Dermis blood vessel endothelial cell (primary cell): ENCODE data around the gene LPCAT3. TPM values are rescaled to one million over a fixed set of nuclear protein-coding genes. Genes with fewer than 3 reads are reported as not detected.
A peak's percentile ranks its signal among the peaks of the same experiment; 100 is the strongest.

Experiments
- DNase-seq: peaks from one replicate; pipeline ENCODE4 v3.0.0; 2010
- total RNA-seq: library from RNA; depleted of rRNA; stranded (reverse); fragments of >200 nt; gene quantifications from 2 replicates; pipeline ENCODE4 v1.2.3, GENCODE V29; 2014

LPCAT3 gene
- total RNA-seq, 1 donor from 2014 or later, result 8.0 TPM

DNA sequence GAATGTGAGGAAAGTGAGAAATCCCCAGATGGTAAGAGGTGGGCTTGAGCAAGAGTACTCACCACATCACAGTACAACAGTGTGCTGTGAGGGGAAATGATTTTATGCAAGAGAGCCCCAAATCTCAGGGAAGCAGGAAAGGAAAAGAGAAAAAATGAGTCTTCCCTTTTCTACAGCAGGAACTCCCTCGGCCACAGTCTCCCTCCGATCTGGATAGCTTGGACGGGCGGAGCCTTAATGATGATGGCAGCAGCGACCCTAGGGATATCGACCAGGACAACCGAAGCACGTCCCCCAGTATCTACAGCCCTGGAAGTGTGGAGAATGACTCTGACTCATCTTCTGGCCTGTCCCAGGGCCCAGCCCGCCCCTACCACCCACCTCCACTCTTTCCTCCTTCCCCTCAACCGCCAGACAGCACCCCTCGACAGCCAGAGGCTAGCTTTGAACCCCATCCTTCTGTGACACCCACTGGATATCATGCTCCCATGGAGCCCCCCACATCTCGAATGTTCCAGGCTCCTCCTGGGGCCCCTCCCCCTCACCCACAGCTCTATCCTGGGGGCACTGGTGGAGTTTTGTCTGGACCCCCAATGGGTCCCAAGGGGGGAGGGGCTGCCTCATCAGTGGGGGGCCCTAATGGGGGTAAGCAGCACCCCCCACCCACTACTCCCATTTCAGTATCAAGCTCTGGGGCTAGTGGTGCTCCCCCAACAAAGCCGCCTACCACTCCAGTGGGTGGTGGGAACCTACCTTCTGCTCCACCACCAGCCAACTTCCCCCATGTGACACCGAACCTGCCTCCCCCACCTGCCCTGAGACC lies 82.7 kb downstream of the LPCAT3 start:
- no peak for DNase-seq

DNA sequence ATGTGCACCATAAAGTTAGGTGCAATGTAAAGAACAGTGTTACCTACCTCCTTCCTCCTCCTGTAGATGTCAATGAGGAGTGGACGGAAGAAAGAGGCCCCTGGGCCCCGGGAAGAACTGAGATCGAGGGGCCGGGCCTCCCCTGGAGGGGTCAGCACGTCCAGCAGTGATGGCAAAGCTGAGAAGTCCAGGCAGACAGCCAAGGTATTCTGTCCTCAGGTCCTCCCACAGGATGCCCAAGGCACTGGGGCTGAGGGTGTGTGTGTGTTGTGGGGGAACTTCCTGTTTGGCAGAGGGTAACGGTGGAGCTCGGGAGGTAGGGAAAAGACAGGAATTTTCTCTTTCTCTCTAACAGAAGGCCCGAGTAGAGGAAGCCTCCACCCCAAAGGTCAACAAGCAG lies 84.2 kb downstream of the LPCAT3 start:
- peak; percentile 76 for DNase-seq

DNA sequence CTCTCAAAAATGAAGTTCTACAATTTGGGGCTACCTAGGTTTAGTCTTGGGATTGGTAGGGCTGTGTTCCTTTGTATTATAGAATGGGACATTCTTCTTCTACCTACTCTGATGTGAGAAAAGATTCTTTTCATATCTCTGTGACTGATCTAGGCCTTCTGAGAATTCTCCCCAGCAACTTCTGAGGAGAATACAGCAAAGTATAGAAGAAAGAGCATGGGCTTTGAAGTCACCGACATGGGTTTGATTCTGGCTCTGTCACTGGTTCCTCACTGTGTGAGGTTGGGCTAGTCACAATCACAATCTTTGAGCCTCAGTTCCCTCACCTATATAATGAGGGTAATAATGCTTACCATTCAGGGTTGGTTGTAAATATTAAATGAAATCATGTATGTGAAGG lies 85.5 kb downstream of the LPCAT3 start:
- DNase-seq, result no peak

DNA sequence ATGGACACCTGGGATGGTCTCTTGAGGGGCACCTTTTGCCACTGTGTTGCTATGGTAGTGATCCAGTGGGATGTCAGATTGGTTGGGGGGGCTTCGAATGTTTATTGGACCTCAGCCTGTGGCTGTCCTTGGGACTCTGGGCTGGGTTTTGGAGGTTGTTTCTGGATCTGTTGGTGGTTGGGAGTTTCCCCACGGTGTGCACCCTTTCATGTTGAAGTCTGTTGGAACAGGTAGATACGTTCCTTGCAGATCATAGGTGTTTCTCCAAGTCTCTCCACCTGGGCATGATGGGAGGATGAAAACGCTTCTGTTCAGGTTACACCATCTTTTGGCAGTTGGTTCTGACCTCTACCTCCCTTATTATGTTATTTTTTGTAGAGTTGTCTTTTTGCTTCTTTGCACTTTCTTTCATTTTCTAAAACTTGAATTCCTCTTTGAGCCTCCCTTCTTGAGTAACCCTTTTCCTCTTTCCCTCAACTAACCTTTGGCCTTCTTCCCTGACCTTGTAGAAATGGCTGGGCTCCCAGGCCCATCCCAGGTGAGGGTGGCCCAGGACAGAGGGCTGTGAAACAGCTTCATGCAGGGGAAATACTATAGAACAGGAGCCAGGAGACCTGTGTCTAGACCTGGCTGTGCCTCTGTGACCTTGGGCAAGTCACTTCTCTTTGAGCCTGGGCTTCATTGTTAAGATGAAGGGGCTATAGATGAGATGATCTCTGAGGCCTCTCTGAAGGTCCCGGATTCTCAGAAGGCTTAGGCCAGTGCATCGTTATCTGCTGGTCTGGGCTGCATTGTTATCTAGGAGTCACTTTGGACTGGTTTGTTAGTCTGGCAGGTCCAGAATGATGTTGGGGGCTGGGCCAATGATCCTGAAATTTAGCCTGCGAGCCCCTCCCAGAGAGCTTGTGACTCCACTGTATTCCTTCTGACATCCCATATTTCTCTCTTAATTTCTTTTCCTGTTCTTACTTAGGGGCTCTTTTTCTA lies 88.5 kb downstream of the LPCAT3 start:
- no peak for DNase-seq

DNA sequence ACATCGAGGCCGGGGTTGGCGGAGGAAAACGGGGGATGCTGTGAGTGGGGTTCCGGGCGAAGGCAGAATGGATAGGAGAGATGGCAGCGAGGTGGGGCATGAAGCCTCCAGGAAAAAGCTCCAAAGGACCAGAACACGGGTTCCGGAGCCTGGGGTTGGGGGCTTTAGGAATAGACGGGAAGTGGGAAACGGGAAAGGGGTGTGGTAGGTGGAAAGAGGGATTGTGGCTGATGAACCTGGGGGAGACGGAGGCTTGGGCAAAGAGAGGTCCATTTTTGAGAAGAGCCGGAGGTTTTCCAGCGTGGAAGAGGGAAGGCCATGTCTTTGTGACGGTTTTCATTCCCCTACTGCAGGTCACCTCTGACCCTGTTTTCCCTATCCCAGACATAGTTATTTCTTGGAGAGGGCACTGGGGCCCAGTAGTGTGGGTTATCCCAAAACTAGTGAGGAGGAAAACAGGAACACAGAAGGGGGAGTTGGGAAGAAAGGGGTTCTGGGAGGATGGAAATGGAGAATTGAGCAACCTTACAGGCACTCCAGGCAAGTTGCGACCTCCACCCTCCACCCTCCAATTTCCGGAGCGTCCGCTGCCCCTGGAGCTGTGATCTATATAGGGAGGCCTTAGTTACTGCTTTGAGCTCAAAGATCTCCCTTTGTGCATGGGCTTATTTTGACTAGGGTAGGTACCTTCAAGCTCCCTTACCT lies 89.4 kb downstream of the LPCAT3 start:
- DNase-seq, result no peak

DNA sequence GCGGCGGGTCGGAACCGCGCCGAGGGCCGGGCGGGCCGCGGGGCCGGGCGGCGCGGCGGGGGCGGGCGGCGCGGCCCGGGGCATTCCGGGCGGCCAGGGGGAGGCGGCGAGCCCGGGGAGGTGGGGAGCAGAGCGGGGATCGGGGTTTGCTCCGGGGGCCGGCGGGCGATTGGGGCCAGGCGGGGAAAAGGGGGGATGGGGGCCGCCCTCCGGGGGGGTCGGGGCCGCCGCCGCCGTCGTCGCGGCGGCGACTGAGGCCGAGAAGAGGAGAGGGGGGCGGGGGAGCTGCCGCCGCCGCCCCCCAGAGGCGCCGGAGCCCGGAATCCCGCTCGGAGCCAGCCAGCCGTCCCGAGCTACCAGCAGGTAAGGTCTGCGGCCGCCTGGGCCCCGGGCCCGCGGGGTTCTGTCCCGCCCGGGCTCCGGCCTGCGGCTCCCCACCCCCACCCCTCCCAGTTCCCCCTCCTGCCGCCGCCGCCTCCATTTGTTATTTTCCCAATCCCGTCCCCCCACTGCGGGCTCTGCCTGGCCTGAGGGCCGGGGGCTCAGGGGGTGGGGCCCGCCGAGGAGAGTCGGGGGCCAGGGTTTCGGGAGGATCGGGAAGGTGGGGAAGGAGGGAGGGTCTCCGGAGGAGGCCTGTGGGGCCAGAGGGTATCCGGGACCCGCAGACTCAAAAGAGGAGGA lies 90.1 kb downstream of the LPCAT3 start:
- DNase-seq, result no peak

DNA sequence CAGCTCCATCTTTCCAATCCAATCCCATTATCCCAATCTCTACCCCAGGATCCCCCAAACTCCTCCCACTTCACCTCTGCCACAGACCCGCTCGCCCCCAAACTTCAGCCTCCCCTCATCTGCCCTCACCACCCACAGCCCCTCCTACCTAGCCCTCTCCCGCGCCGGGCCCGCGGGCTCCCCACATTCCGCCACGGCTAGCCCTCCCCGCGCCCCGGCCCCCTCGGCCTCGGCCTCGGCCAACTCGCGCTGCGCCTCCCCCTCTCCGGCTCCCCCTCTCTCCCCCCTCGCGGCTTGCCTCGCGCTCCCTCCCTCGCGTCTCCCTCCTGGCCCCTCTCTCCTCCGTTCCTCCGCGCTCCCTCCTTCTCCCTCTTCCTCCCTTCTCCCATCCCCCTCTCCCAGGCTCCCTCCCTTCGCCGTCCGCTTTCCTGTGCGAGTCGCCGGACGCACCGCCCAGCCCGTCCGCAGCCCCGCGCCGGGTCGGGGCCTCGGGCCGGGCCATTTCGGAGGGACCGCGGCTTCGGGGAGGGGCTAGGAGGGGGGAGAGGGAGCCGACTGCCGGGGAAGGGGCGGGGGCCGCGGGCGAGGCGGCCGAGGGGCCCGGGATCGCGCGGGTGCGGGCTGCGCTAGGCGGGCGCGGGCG lies 90.8 kb downstream of the LPCAT3 start, which contains the start of gene ATN1:
ATN1 (plus strand) TSS at position 581 of the 643 bp plus-strand sequence. CDS start 6,043 bp downstream, outside the sequence.
- DNase-seq, result peak; percentile 66

Other genes starting within 250 kb of the LPCAT3 start
- gene LAG3, start 246.0 kb downstream of the LPCAT3 start, total RNA-seq, result under 0.01 and 0.05 TPM in 2 replicates
- gene CD4, start 228.9 kb downstream of the LPCAT3 start, total RNA-seq, result not detected in 2 replicates
- 0.93 and 1.9 TPM in 2 replicates for gene GPR162, start 196.7 kb downstream of the LPCAT3 start, total RNA-seq
- 18.8 and 22.1 TPM in 2 replicates for gene P3H3, start 190.1 kb downstream of the LPCAT3 start, total RNA-seq
- 0.28 and 1.0 TPM in 2 replicates for gene GNB3, start 177.6 kb downstream of the LPCAT3 start, total RNA-seq
- gene CDCA3, start 167.2 kb downstream of the LPCAT3 start, total RNA-seq, result 5.6 and 24.0 TPM in 2 replicates
- 85.3 and 128 TPM in 2 replicates for gene USP5, start 166.3 kb downstream of the LPCAT3 start, total RNA-seq
- 625 and 743 TPM in 2 replicates for gene TPI1, start 150.9 kb downstream of the LPCAT3 start, total RNA-seq
- 3.5 and 6.0 TPM in 2 replicates for gene SPSB2, start 145.2 kb downstream of the LPCAT3 start, total RNA-seq
- 2.2 and 5.8 TPM in 2 replicates for gene LRRC23, start 113.7 kb downstream of the LPCAT3 start, total RNA-seq
- 2.8 and 2.9 TPM in 2 replicates for gene ENO2, start 103.9 kb downstream of the LPCAT3 start, total RNA-seq
- gene ATN1, start 90.5 kb downstream of the LPCAT3 start, total RNA-seq, result 12.1 and 18.7 TPM in 2 replicates
- not detected in 2 replicates for gene RNU7-1, start 74.7 kb downstream of the LPCAT3 start, total RNA-seq
- gene C12orf57, start 74.5 kb downstream of the LPCAT3 start, total RNA-seq, result 73.7 and 177 TPM in 2 replicates
- gene PTPN6, start 67.1 kb downstream of the LPCAT3 start, total RNA-seq, result 2.4 and 3.4 TPM in 2 replicates
- 191 and 205 TPM in 2 replicates for gene PHB2, start 47.8 kb downstream of the LPCAT3 start, total RNA-seq
- 35.6 and 39.3 TPM in 2 replicates for gene EMG1, start 47.6 kb downstream of the LPCAT3 start, total RNA-seq
- gene C1S, start 42.2 kb upstream of the LPCAT3 start, total RNA-seq, result 0.19 and 1.4 TPM in 2 replicates
- 2.0 TPM in 2 replicates for gene C1R, start 74.0 kb upstream of the LPCAT3 start, total RNA-seq
- gene C1RL, start 90.7 kb upstream of the LPCAT3 start, total RNA-seq, result 26.7 and 28.8 TPM in 2 replicates
- gene RBP5, start 110.4 kb upstream of the LPCAT3 start, total RNA-seq, result 0.19 TPM in 1 of 2 replicates, not detected in the other
- gene CLSTN3, start 111.9 kb upstream of the LPCAT3 start, total RNA-seq, result 35.2 and 42.0 TPM in 2 replicates
- 36.2 and 36.8 TPM in 2 replicates for gene PEX5, start 171.2 kb upstream of the LPCAT3 start, total RNA-seq